Measurements from ENCODE around the gene LY86. TPM values are rescaled to one million over a fixed set of nuclear protein-coding genes. Genes with fewer than 3 reads are reported as not detected.

LY86 gene
- total RNA-seq, 4 donors from 2014 or later, result 0.73 to 4.4 TPM; not detected in 2

GRCh38 chr6:6646384-6646783, 57.9 kb downstream of the LY86 start:
- no peak for DNase-seq
- TF ChIP-seq CTCF (IDR thresholded peaks at IDR 0.05) (no peak), POLR2A (IDR thresholded peaks at IDR 0.05) (no peak)
- no peaks in the 10 kb centered on the region for H3K9me3 ChIP-seq

GRCh38 chr6:6646859-6647258, 58.3 kb downstream of the LY86 start:
- H3K36me3 ChIP-seq, result no peaks in the 10 kb centered on the region
- H3K9me3 ChIP-seq, result no peaks in the 10 kb centered on the region
- no peak overlapping the region for H3K4me3 ChIP-seq
- H3K27me3 ChIP-seq, result no peaks in the 10 kb centered on the region
- H3K4me1 ChIP-seq, result peaks cover 0 to 2% of the 10 kb centered on the region in 2 donors
- TF ChIP-seq POLR2A (IDR thresholded peaks at IDR 0.05) (no peak), CTCF (IDR thresholded peaks at IDR 0.05) (no peak)
- intact Hi-C loops (cut with DNase I; ENCODE audit: low total_unique reads), result no loop called here
- no peak for DNase-seq
- H3K27ac ChIP-seq, result no peak overlapping the region

More at GRCh38 chr6:6646384-6646783, 57.9 kb downstream of the LY86 start:
- intact Hi-C loops (cut with DNase I; ENCODE audit: low total_unique reads), result no loop called here
- H3K36me3 ChIP-seq, result no peaks in the 10 kb centered on the region
- no peak overlapping the region for H3K4me3 ChIP-seq
- H3K4me1 ChIP-seq, result peaks cover 0 to 6% of the 10 kb centered on the region in 2 donors
- no peak overlapping the region for H3K27ac ChIP-seq
- H3K27me3 ChIP-seq, result no peaks in the 10 kb centered on the region

- intact Hi-C loops (cut with DNase I; ENCODE audit: low total_unique reads), result no loop called here
- Histone ChIP-seq H3K4me1 (no peaks in the 10 kb centered on the region), H3K36me3 (no peaks in the 10 kb centered on the region), H3K4me3 (no peak overlapping the region), H3K9me3 (no peaks in the 10 kb centered on the region), H3K27ac (no peak overlapping the region), H3K27me3 (no peaks in the 10 kb centered on the region)
- no peak for DNase-seq
- TF ChIP-seq CTCF (IDR thresholded peaks at IDR 0.05) (no peak), POLR2A (IDR thresholded peaks at IDR 0.05) (no peak)
Observed at GRCh38 chr6:6648692-6649343, 60.3 kb downstream of the LY86 start.

GRCh38 chr6:6649824-6650349, 61.4 kb downstream of the LY86 start:
- no peaks in the 10 kb centered on the region for H3K9me3 ChIP-seq
- no peaks in the 10 kb centered on the region for H3K36me3 ChIP-seq
- no peak overlapping the region for H3K27ac ChIP-seq
- H3K27me3 ChIP-seq, result no peaks in the 10 kb centered on the region
- H3K4me1 ChIP-seq, result no peaks in the 10 kb centered on the region
- DNase-seq, result no peak
- TF ChIP-seq POLR2A (IDR thresholded peaks at IDR 0.05) (no peak), CTCF (IDR thresholded peaks at IDR 0.05) (no peak)
- intact Hi-C loops (cut with DNase I; ENCODE audit: low total_unique reads), result no loop called here
- H3K4me3 ChIP-seq, result no peak overlapping the region

GRCh38 chr6:6650839-6651238, 62.3 kb downstream of the LY86 start:
- Histone ChIP-seq H3K27ac (no peak overlapping the region), H3K4me1 (no peaks in the 10 kb centered on the region), H3K4me3 (no peak overlapping the region), H3K27me3 (no peaks in the 10 kb centered on the region), H3K36me3 (no peaks in the 10 kb centered on the region), H3K9me3 (no peaks in the 10 kb centered on the region)
- TF ChIP-seq CTCF (IDR thresholded peaks at IDR 0.05), result no peak
- TF ChIP-seq POLR2A (IDR thresholded peaks at IDR 0.05), result no peak
- no peak for DNase-seq
- intact Hi-C loops (cut with DNase I; ENCODE audit: low total_unique reads), result no loop called here

All from uterus (tissue), 4 donors.